ENCODE data around the gene FAM240B.

FAM240B gene

GRCh38 chr9:38644601-38645000, 75.3 kb downstream of the FAM240B start:
- TF ChIP-seq CTCF (IDR thresholded peaks at IDR 0.05; ENCODE audit: low read depth, low read length), result no peak
- H3K4me3 ChIP-seq (ENCODE audit: low read depth, low read length), result no peak overlapping the region
